Spinal cord (tissue), 10 donors: Measurements from ENCODE around the gene RDH5. TPM values are rescaled to one million over a fixed set of nuclear protein-coding genes. Genes with fewer than 3 reads are reported as not detected.
A peak's percentile ranks its signal among the peaks of the same experiment; 100 is the strongest.
"Not testable (repeated sequence)": the region's sequence is repeated elsewhere in the genome, so short reads cannot be mapped to it uniquely, and the experiment has no call there.

Experiments used
- DNase-seq, 6 donors: peaks; one replicate each; pipeline versions ENCODE4 v3.0.0 to v3.0.0-alpha.2; 2013 to 2015; ENCODE audit warnings: low spot score in 6 of 6, low read depth in 4 of 6
- H3K27ac ChIP-seq: one replicate; pipeline ENCODE4 v1.5.1; 2013; ENCODE audit warnings: low read depth, low read length, control low read depth
- H3K27me3 ChIP-seq: one replicate; pipeline ENCODE4 v1.6.1; 2013; ENCODE audit warnings: low read length; ENCODE audit not compliant: control insufficient read depth, insufficient read depth
- H3K36me3 ChIP-seq: one replicate; pipeline ENCODE4 v1.6.1; 2013; ENCODE audit warnings: low read length; ENCODE audit not compliant: control insufficient read depth, insufficient read depth
- H3K4me1 ChIP-seq: one replicate; pipeline ENCODE4 v1.6.1; 2013; ENCODE audit warnings: low read length; ENCODE audit not compliant: control insufficient read depth, insufficient read depth
- H3K4me3 ChIP-seq: one replicate; pipeline ENCODE4 v1.5.1; 2013; ENCODE audit warnings: low read depth, low read length, control low read depth
- H3K9me3 ChIP-seq: one replicate; pipeline ENCODE4 v1.6.1; 2013; ENCODE audit warnings: low read length; ENCODE audit not compliant: control insufficient read depth, insufficient read depth
- WGBS: methylation state at CpG from one replicate; pipeline ENCODE4 v1.1.5; 2013; ENCODE audit warnings: missing lambda C conversion rate; ENCODE audit not compliant: insufficient coverage; 5-methylcytosine and 5-hydroxymethylcytosine counted together
- polyA plus RNA-seq, 2 donors: library from polyadenylated mRNA; unstranded; fragments of 120-200 nt; gene quantifications; one replicate each; pipeline ENCODE4 v1.2.1, GENCODE V29; 2013; ENCODE audit not compliant: insufficient read length in 2 of 2
- small RNA-seq: library from RNA; depleted of rRNA; stranded (forward); fragments of <200 nt; gene quantifications from one replicate; pipeline ENCODE3, GENCODE V24; 2014; ENCODE audit warnings: low replicate concordance
- total RNA-seq, 2 donors: library from RNA; depleted of rRNA in 1 of 2; stranded (reverse); fragments of 120-200 nt in 1 of 2; fragments of >200 nt in 1 of 2; gene quantifications; one replicate each; pipeline versions ENCODE4 v1.2.3 to v1.2.4, GENCODE V29; 2013 to 2014
- donor health status: healthy.

The RDH5 gene
- total and polyA plus RNA-seq, 4 donors, result 7.7 to 18.3 (median 12.3) TPM

- not testable (repeated sequence) for H3K27me3 ChIP-seq, DNase-seq, H3K27ac ChIP-seq, H3K4me3 ChIP-seq, H3K9me3 ChIP-seq, H3K4me1 ChIP-seq
- peaks cover 39% of the 10 kb centered on the region for H3K36me3 ChIP-seq
- 100% methylated on average over 3 of the region's 4 CpGs for WGBS
Measured at GRCh38 chr12:55758575-55758974, 38.4 kb downstream of the RDH5 start.

GRCh38 chr12:55760663-55761062 is 40.5 kb downstream of the RDH5 start:
- H3K27ac ChIP-seq, result no peak overlapping the region
- no peaks in the 10 kb centered on the region for H3K4me1 ChIP-seq
- H3K4me3 ChIP-seq, result no peak overlapping the region
- peaks cover 35% of the 10 kb centered on the region for H3K36me3 ChIP-seq
- no peak for DNase-seq
- H3K27me3 ChIP-seq, result no peaks in the 10 kb centered on the region
- 95% methylated on average over 5 of the region's 6 CpGs for WGBS
- H3K9me3 ChIP-seq, result no peaks in the 10 kb centered on the region

DNA sequence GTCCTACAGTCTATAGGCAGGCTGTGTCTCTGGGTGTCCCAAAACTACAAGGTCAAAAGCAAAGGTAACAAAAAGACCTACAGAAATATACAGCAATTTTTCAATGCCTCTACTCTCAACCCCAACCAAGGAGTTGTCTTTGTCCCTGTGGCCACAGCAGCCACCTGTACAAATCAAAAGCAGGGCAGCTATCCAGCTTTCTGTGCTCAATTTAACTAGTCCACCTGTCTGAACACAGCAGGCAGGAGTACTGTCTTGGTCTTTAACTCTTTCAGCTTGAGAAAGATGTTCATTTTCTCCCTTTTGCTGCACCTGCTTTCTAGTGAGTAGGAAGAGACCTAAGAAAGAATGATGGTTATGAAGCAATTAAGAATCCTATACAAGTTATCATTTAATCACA is 42.5 kb downstream of the RDH5 start:
- H3K36me3 ChIP-seq, result peaks cover 35% of the 10 kb centered on the region
- H3K9me3 ChIP-seq, result no peaks in the 10 kb centered on the region
- H3K27me3 ChIP-seq, result no peaks in the 10 kb centered on the region
- no peak for DNase-seq
- H3K27ac ChIP-seq, result no peak overlapping the region
- H3K4me3 ChIP-seq, result no peak overlapping the region
- H3K4me1 ChIP-seq, result no peaks in the 10 kb centered on the region

GRCh38 chr12:55765736-55766290 is 45.6 kb downstream of the RDH5 start:
- peaks cover 15% of the 10 kb centered on the region for H3K36me3 ChIP-seq
- H3K27ac ChIP-seq, result no peak overlapping the region
- no peak overlapping the region for H3K4me3 ChIP-seq
- peak in 1 of 6 donors; percentile 68 for DNase-seq
- no peaks in the 10 kb centered on the region for H3K27me3 ChIP-seq
- no peaks in the 10 kb centered on the region for H3K9me3 ChIP-seq
- 39% methylated on average over 5 of the region's 5 CpGs for WGBS
- H3K4me1 ChIP-seq, result no peaks in the 10 kb centered on the region

DNA sequence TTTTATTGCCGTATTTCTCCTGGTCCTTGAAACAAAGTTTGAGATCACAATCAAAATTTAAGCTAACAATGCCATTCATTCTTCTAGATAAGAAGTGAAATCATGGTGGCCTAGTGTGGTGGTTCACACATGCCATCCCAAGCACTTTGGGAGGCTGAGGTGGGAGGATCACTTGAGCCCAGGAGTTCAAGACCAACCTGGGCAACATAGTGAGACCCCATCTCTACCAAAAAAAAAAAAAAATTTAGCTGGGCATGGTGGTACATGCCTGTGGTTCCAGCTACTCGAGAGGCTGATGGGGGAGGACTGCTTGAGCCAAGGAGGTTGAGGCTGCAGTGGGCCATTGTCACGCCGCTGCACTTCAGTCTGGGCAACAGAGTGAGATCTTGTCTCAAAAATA is 47.0 kb downstream of the RDH5 start:
- Histone ChIP-seq H3K4me3 (no peak overlapping the region), H3K27ac (no peak overlapping the region), H3K4me1 (no peaks in the 10 kb centered on the region), H3K36me3 (peaks cover 18% of the 10 kb centered on the region), H3K9me3 (no peaks in the 10 kb centered on the region), H3K27me3 (no peaks in the 10 kb centered on the region)
- 100% methylated on average over 1 of the region's 4 CpGs for WGBS
- DNase-seq, result no peak

DNA sequence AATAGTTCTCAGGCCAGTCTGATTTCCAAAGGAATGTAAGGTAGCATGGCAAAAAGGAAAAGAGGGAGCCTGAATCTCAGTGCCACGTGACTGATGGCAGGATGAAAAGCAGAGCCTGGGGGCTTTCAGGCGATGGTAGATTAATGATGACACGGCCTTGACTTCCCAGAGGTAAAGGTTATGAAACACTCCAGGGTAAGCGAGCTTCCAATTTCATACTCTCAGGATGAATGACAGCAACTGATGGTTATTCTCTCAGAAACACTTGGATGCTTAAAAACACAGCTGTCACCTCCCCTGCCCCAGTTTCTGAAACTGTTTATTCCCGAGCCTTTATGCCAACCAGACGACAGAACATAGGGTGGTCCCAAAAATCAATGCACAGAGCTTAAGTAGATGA is 51.5 kb downstream of the RDH5 start:
- Histone ChIP-seq H3K4me3 (no peak overlapping the region), H3K9me3 (no peaks in the 10 kb centered on the region), H3K27me3 (no peaks in the 10 kb centered on the region), H3K4me1 (no peaks in the 10 kb centered on the region), H3K27ac (no peak overlapping the region), H3K36me3 (peaks cover 10% of the 10 kb centered on the region)
- WGBS, result 60% methylated on average over 4 of the region's 6 CpGs
- no peak for DNase-seq

Small RNAs within 50 kb of the gene (small RNA-seq; reads per million reads assigned to genes)
- gene AC009779.1 (not detected), gene RF00017 (not detected)

Other genes starting within 250 kb of the RDH5 start
- gene OR6C68, start 228.0 kb upstream of the RDH5 start, total RNA-seq, result not detected
- gene OR6C68, start 228.0 kb upstream of the RDH5 start, polyA plus RNA-seq, result not detected
- gene OR6C4, start 170.8 kb upstream of the RDH5 start, total RNA-seq, result not detected
- gene OR6C4, start 170.8 kb upstream of the RDH5 start, polyA plus RNA-seq, result not detected
- gene OR2AP1, start 147.9 kb upstream of the RDH5 start, total RNA-seq, result not detected
- gene OR2AP1, start 147.9 kb upstream of the RDH5 start, polyA plus RNA-seq, result not detected
- gene OR10P1, start 83.5 kb upstream of the RDH5 start, total RNA-seq, result not detected
- gene OR10P1, start 83.5 kb upstream of the RDH5 start, polyA plus RNA-seq, result not detected
- 10 to 100 TPM; 34.4 to 44.2 TPM for gene ITGA7, start 12.5 kb upstream of the RDH5 start, total RNA-seq
- 100 to 1,000 TPM in 1 of 2 donors, 10 to 100 TPM in 1; 88.6 to 115 TPM for gene ITGA7, start 12.5 kb upstream of the RDH5 start, polyA plus RNA-seq
- gene BLOC1S1, start 4.3 kb upstream of the RDH5 start, total RNA-seq, result 100 to 1,000 TPM in 1 of 2 donors, 10 to 100 TPM in 1; 45.7 to 187 TPM
- 100 to 1,000 TPM; 142 to 154 TPM for gene BLOC1S1, start 4.3 kb upstream of the RDH5 start, polyA plus RNA-seq
- 100 to 1,000 TPM; 419 to 943 TPM for gene CD63, start 8.6 kb downstream of the RDH5 start, total RNA-seq
- 100 to 1,000 TPM; 485 to 576 TPM for gene CD63, start 8.6 kb downstream of the RDH5 start, polyA plus RNA-seq
- gene GDF11, start 22.7 kb downstream of the RDH5 start, total RNA-seq, result 10 to 100 TPM in 1 of 2 donors, 1 to 10 TPM in 1; 9.6 to 10.1 TPM
- 10 to 100 TPM; 32.3 to 36.1 TPM for gene GDF11, start 22.7 kb downstream of the RDH5 start, polyA plus RNA-seq
- gene SARNP, start 97.3 kb downstream of the RDH5 start, total RNA-seq, result 10 to 100 TPM; 52.9 to 98.1 TPM
- gene SARNP, start 97.3 kb downstream of the RDH5 start, polyA plus RNA-seq, result 10 to 100 TPM; 86.5 to 95.9 TPM
- gene ORMDL2, start 97.6 kb downstream of the RDH5 start, total RNA-seq, result 10 to 100 TPM; 12.6 to 29.9 TPM
- 10 to 100 TPM; 23.4 to 25.7 TPM for gene ORMDL2, start 97.6 kb downstream of the RDH5 start, polyA plus RNA-seq
- 10 to 100 TPM; 27.7 to 40.1 TPM for gene DNAJC14, start 109.2 kb downstream of the RDH5 start, total RNA-seq
- gene DNAJC14, start 109.2 kb downstream of the RDH5 start, polyA plus RNA-seq, result 10 to 100 TPM; 24.9 to 25.7 TPM
- 1 to 10 TPM in 1 of 2 donors, under 1 TPM in 1; 0.20 to 1.5 TPM for gene MMP19, start 122.5 kb downstream of the RDH5 start, total RNA-seq
- under 1 TPM; 0.54 to 0.74 TPM for gene MMP19, start 122.5 kb downstream of the RDH5 start, polyA plus RNA-seq
- 10 to 100 TPM; 17.8 to 31.5 TPM for gene PYM1, start 207.5 kb downstream of the RDH5 start, total RNA-seq
- 10 to 100 TPM; 33.2 to 36.7 TPM for gene PYM1, start 207.5 kb downstream of the RDH5 start, polyA plus RNA-seq
- gene DGKA, start 210.8 kb downstream of the RDH5 start, total RNA-seq, result 10 to 100 TPM; 19.5 to 33.3 TPM
- 10 to 100 TPM; 33.1 to 35.0 TPM for gene DGKA, start 210.8 kb downstream of the RDH5 start, polyA plus RNA-seq
- gene PMEL, start 245.6 kb downstream of the RDH5 start, total RNA-seq, result 1 to 10 TPM in 1 of 2 donors, under 1 TPM in 1; 0.79 to 8.8 TPM
- 1 to 10 TPM in 1 of 2 donors, under 1 TPM in 1; 0.70 to 1.5 TPM for gene PMEL, start 245.6 kb downstream of the RDH5 start, polyA plus RNA-seq
- 10 to 100 TPM; 14.5 to 54.4 TPM for gene CDK2, start 246.4 kb downstream of the RDH5 start, total RNA-seq
- 10 to 100 TPM; 25.5 to 32.0 TPM for gene CDK2, start 246.4 kb downstream of the RDH5 start, polyA plus RNA-seq